ENCODE data around the gene CNNM4. TPM values are rescaled to one million over a fixed set of nuclear protein-coding genes. Genes with fewer than 3 reads are reported as not detected.

Gene CNNM4
- total RNA-seq, 1 experiment from 2014 or later, result 14.0 TPM

GRCh38 chr2:96727431-96727830, 33.3 kb upstream of the CNNM4 start (continued):
- TF ChIP-seq CDX4 (CRISPR knock-in tag; IDR thresholded peaks at IDR 0.05; ENCODE audit: borderline replicate concordance), result no peak
- no peak for TF ChIP-seq AFF4 (CRISPR knock-in tag; IDR thresholded peaks at IDR 0.05; ENCODE audit: borderline replicate concordance)

GRCh38 chr2:96729748-96730147, 31.0 kb upstream of the CNNM4 start:
- no peak overlapping the region for H3K4me3 Mint-ChIP-seq
- ChIA-PET CTCF (no interaction called here), POLR2A (no interaction called here)
- no peak for TF ChIP-seq GABPB1 (CRISPR knock-in tag; IDR thresholded peaks at IDR 0.05)
- no peak for TF ChIP-seq TEAD1 (CRISPR knock-in tag; IDR thresholded peaks at IDR 0.05)
- TF ChIP-seq FOXK1 (CRISPR knock-in tag; IDR thresholded peaks at IDR 0.05), result no peak
- no peak for TF ChIP-seq HMGXB4 (CRISPR knock-in tag; IDR thresholded peaks at IDR 0.05)
- TF ChIP-seq ETV6 (CRISPR knock-in tag; IDR thresholded peaks at IDR 0.05), result no peak
- TF ChIP-seq ZNF317 (CRISPR knock-in tag; IDR thresholded peaks at IDR 0.05; ENCODE audit: borderline replicate concordance, low read depth), result no peak
- no peak for TF ChIP-seq ZNF416 (CRISPR knock-in tag; IDR thresholded peaks at IDR 0.05)
- no peak for TF ChIP-seq ZNF512 (CRISPR knock-in tag; IDR thresholded peaks at IDR 0.05; ENCODE audit: borderline replicate concordance)
- no peak for TF ChIP-seq TCF7 (CRISPR knock-in tag; IDR thresholded peaks at IDR 0.05; ENCODE audit: low read depth)
- TF ChIP-seq ESRRA (CRISPR knock-in tag; IDR thresholded peaks at IDR 0.05; ENCODE audit: borderline replicate concordance), result no peak
- no peak for TF ChIP-seq ZNF138 (CRISPR knock-in tag; conservative IDR thresholded peaks at IDR 0.05)
- TF ChIP-seq HMGA2 (CRISPR knock-in tag; IDR thresholded peaks at IDR 0.05), result no peak
- TF ChIP-seq MLX (CRISPR knock-in tag; IDR thresholded peaks at IDR 0.05), result no peak
- no peak for TF ChIP-seq ZNF219 (CRISPR knock-in tag; IDR thresholded peaks at IDR 0.05; ENCODE audit: borderline replicate concordance)
- no peaks in the 10 kb centered on the region for H3K9me3 Mint-ChIP-seq
- H3K27me3 Mint-ChIP-seq (ENCODE audit: low read depth), result no peaks in the 10 kb centered on the region
- no peaks in the 10 kb centered on the region for H3K4me1 Mint-ChIP-seq
- no peak for ATAC-seq
- no peak for DNase-seq (ENCODE audit: low spot score)
- peaks cover 55% of the 10 kb centered on the region for H3K36me3 Mint-ChIP-seq
- no peak overlapping the region for H3K27ac Mint-ChIP-seq

- Mint-ChIP-seq H3K27me3 (ENCODE audit: low read depth) (no peaks in the 10 kb centered on the region), H3K9me3 (no peaks in the 10 kb centered on the region), H3K4me1 (no peaks in the 10 kb centered on the region), H3K27ac (no peak overlapping the region), H3K4me3 (no peak overlapping the region), H3K36me3 (peaks cover 59% of the 10 kb centered on the region)
- DNase-seq (ENCODE audit: low spot score) (no peak), ATAC-seq (no peak)
- ChIA-PET POLR2A (no interaction called here), CTCF (no interaction called here)
- TF ChIP-seq NR3C1 (CRISPR knock-in tag; conservative IDR thresholded peaks at IDR 0.05; ENCODE audit: low read depth) (no peak), MXD4 (CRISPR knock-in tag; IDR thresholded peaks at IDR 0.05; ENCODE audit: borderline replicate concordance) (no peak), NFYB (CRISPR knock-in tag; conservative IDR thresholded peaks at IDR 0.05; ENCODE audit: low read depth) (no peak), ARID4B (CRISPR knock-in tag; IDR thresholded peaks at IDR 0.05; ENCODE audit: borderline replicate concordance) (no peak), OVOL2 (CRISPR knock-in tag; IDR thresholded peaks at IDR 0.05; ENCODE audit: borderline replicate concordance) (no peak), SMAD3 (CRISPR knock-in tag; IDR thresholded peaks at IDR 0.05; ENCODE audit: borderline replicate concordance) (no peak)
Observed at GRCh38 chr2:96730212-96730611, 30.5 kb upstream of the CNNM4 start.

Measured in WTC11 (cell line).